Astrocyte (in vitro differentiated cells and primary cell): Measurements from ENCODE around the gene TNKS1BP1. TPM values are rescaled to one million over a fixed set of nuclear protein-coding genes. Genes with fewer than 3 reads are reported as not detected.

ENCODE experiments used
- DNase-seq: peaks from one replicate; pipeline ENCODE4 v3.0.0-alpha.2; 2010; ENCODE audit warnings: low read depth
- FAIRE-seq: peaks from 2 replicates; lab custom pipeline; 2011; peaks lifted over from hg19 to GRCh38; lab: Jason Lieb, UNC
- H2AFZ ChIP-seq: 2 replicates; pipeline ENCODE4 v1.6.0; 2012; ENCODE audit warnings: low read depth, low read length, inconsistent platforms
- H3K27ac ChIP-seq: 2 replicates; pipeline ENCODE4 v1.5.1; 2011; ENCODE audit warnings: low read depth, low read length, inconsistent platforms
- H3K27me3 ChIP-seq: 2 replicates; pipeline ENCODE4 v1.6.0; 2011; ENCODE audit warnings: low read length, inconsistent platforms; ENCODE audit not compliant: insufficient read depth
- H3K36me3 ChIP-seq: 2 replicates; pipeline ENCODE4 v1.5.1; 2011; ENCODE audit warnings: low read length, inconsistent platforms; ENCODE audit not compliant: insufficient read depth
- H3K4me1 ChIP-seq: 2 replicates; pipeline ENCODE4 v1.5.1; 2011; ENCODE audit warnings: low read length, inconsistent platforms; ENCODE audit not compliant: insufficient read depth
- H3K4me2 ChIP-seq: 2 replicates; pipeline ENCODE4 v1.6.0; 2012; ENCODE audit warnings: low read length, inconsistent platforms
- H3K4me3 ChIP-seq: 2 replicates; pipeline ENCODE4 v1.5.1; 2011; ENCODE audit warnings: low read depth, mild to moderate bottlenecking, low read length, inconsistent platforms; ENCODE audit not compliant: insufficient read depth
- H3K79me2 ChIP-seq: 2 replicates; pipeline ENCODE4 v1.6.0; 2012; ENCODE audit warnings: mild to moderate bottlenecking, low read length, inconsistent platforms; ENCODE audit not compliant: insufficient read depth
- H3K9ac ChIP-seq: 2 replicates; pipeline ENCODE4 v1.6.0; 2012; ENCODE audit warnings: mild to moderate bottlenecking, low read length, inconsistent platforms
- H3K9me3 ChIP-seq: 2 replicates; pipeline ENCODE4 v1.5.1; 2012; ENCODE audit warnings: low read depth, mild to moderate bottlenecking, low read length, inconsistent platforms; ENCODE audit not compliant: insufficient read depth
- H4K20me1 ChIP-seq: 2 replicates; pipeline ENCODE4 v1.6.0; 2012; ENCODE audit warnings: low read length, inconsistent platforms; ENCODE audit not compliant: insufficient read depth
- H3K27ac Mint-ChIP-seq: one replicate; pipeline ENCODE4 v1.8.0; 2021; ENCODE audit warnings: mild to moderate bottlenecking, mixed read lengths; ENCODE audit not compliant: unreplicated experiment
- H3K27me3 Mint-ChIP-seq: one replicate; pipeline ENCODE4 v1.8.0; 2021; ENCODE audit warnings: low read depth, mixed read lengths; ENCODE audit not compliant: unreplicated experiment
- H3K36me3 Mint-ChIP-seq: one replicate; pipeline ENCODE4 v1.8.0; 2021; ENCODE audit warnings: low read depth, mixed read lengths; ENCODE audit not compliant: unreplicated experiment
- H3K4me1 Mint-ChIP-seq: one replicate; pipeline ENCODE4 v1.8.0; 2021; ENCODE audit warnings: low read depth, mixed read lengths; ENCODE audit not compliant: unreplicated experiment
- H3K4me3 Mint-ChIP-seq: one replicate; pipeline ENCODE4 v1.8.0; 2021; ENCODE audit warnings: mild to moderate bottlenecking, moderate library complexity, mixed read lengths; ENCODE audit not compliant: unreplicated experiment
- H3K9me3 Mint-ChIP-seq: one replicate; pipeline ENCODE4 v1.8.0; 2021; ENCODE audit warnings: mild to moderate bottlenecking, mixed read lengths; ENCODE audit not compliant: unreplicated experiment
- CTCF ChIP-seq: IDR thresholded peaks from 2 replicates; pipeline ENCODE4 v1.5.1; 2011; ENCODE audit warnings: low read depth, mild to moderate bottlenecking, inconsistent platforms, low read length, moderate library complexity; ENCODE audit not compliant: insufficient read depth
- EZH2 ChIP-seq: IDR thresholded peaks from 2 replicates; pipeline ENCODE4 v1.6.1; 2012; ENCODE audit warnings: mild to moderate bottlenecking, low read length, inconsistent platforms; ENCODE audit not compliant: insufficient read depth
- total RNA-seq: library from RNA; stranded (reverse); gene quantifications from 2 replicates; pipeline ENCODE4 v1.2.1, GENCODE V29; 2021

TNKS1BP1 gene
- total RNA-seq, 1 donor from 2014 or later, result 149 TPM

GRCh38 chr11:57308426-57309060 lies 16.2 kb downstream of the TNKS1BP1 start:
- TF ChIP-seq EZH2 (no peak), CTCF (no peak)

GRCh38 chr11:57307666-57308270 lies 17.0 kb downstream of the TNKS1BP1 start:
- no peak overlapping the region for H3K27ac Mint-ChIP-seq
- Histone ChIP-seq H3K36me3 (peaks cover 22% of the 10 kb centered on the region), H2AFZ (no peak overlapping the region), H3K79me2 (peaks cover 88% of the 10 kb centered on the region), H3K27ac (no peak overlapping the region), H3K4me3 (no peak overlapping the region), H3K9ac (peak overlapping the region; percentile 12), H3K27me3 (no peaks in the 10 kb centered on the region), H3K9me3 (no peaks in the 10 kb centered on the region), H3K4me2 (peak overlapping the region; percentile 65), H4K20me1 (peaks cover 87% of the 10 kb centered on the region), H3K4me1 (peaks cover 52% of the 10 kb centered on the region)
- TF ChIP-seq EZH2, result no peak
- TF ChIP-seq CTCF, result no peak
- DNase-seq (no peak), FAIRE-seq (no peak)
- no peaks in the 10 kb centered on the region for H3K9me3 Mint-ChIP-seq
- H3K27me3 Mint-ChIP-seq, result no peaks in the 10 kb centered on the region
- H3K4me1 Mint-ChIP-seq, result peaks cover 60% of the 10 kb centered on the region
- H3K4me3 Mint-ChIP-seq, result no peak overlapping the region
- H3K36me3 Mint-ChIP-seq, result peaks cover 34% of the 10 kb centered on the region

More at GRCh38 chr11:57308426-57309060, 16.2 kb downstream of the TNKS1BP1 start:
- H4K20me1 ChIP-seq, result peaks cover 80% of the 10 kb centered on the region
- H3K27ac ChIP-seq, result no peak overlapping the region
- Mint-ChIP-seq H3K27me3 (no peaks in the 10 kb centered on the region), H3K27ac (peak overlapping the region; percentile 80), H3K9me3 (no peaks in the 10 kb centered on the region), H3K36me3 (peaks cover 34% of the 10 kb centered on the region), H3K4me1 (peaks cover 57% of the 10 kb centered on the region), H3K4me3 (no peak overlapping the region)
- H3K27me3 ChIP-seq, result no peaks in the 10 kb centered on the region
- H3K9ac ChIP-seq, result no peak overlapping the region
- H2AFZ ChIP-seq, result no peak overlapping the region
- H3K4me1 ChIP-seq, result peaks cover 52% of the 10 kb centered on the region
- H3K4me3 ChIP-seq, result no peak overlapping the region
- H3K36me3 ChIP-seq, result peaks cover 22% of the 10 kb centered on the region
- peak overlapping the region; percentile 11 for H3K4me2 ChIP-seq
- peaks cover 84% of the 10 kb centered on the region for H3K79me2 ChIP-seq
- DNase-seq (no peak), FAIRE-seq (no peak)
- no peaks in the 10 kb centered on the region for H3K9me3 ChIP-seq
